GM18951 (cell line): ENCODE measurements around the gene DOCK3.

Experiments
- POLR2A ChIP-seq: IDR thresholded peaks from 4 replicates; pipeline ENCODE4 v1.6.1; 2011; ENCODE audit warnings: mild to moderate bottlenecking; ENCODE audit not compliant: insufficient read length, insufficient read depth; ENCODE audit errors: extremely low read depth
- in situ Hi-C: fragments of 300-500 bp; cut with MboI; formaldehyde crosslinking; loops from one replicate; pipeline ENCODE4 v1.12.0; 2022; ENCODE audit warnings: low sequenced_read_pairs, mixed read lengths, inconsistent platforms; ENCODE audit not compliant: unreplicated experiment

DOCK3 gene

DNA sequence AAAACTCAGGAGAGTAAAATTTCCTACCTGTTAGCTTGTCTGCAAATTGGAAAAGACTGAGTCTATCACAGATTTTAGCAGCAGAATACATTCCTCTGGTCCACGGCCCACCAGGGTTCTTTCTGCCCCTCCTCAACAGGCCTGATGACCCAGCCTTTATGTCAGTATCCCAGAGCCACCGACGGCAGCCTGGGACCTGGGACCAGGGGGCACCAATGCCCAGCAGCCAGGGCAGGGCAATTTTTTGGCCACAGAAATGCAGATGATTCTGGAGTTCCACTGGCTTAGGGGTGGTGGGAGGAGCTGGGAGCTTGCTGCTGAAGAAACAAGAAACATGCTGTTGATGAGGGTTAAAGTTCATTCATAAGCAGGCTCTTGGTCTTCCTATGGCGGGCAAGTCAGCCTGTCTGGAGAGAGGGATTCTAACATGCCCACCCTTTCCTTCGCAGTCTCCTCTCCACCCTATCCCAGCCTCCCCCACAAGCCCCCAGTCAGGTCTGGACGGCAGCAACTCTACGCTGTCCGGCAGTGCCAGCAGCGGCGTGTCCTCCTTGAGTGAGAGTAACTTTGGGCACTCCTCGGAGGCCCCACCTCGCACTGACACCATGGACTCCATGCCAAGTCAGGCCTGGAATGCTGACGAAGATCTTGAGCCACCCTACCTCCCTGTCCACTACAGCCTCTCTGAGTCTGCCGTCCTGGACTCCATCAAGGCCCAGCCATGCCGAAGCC is 706.0 kb downstream of the DOCK3 start:
- in situ Hi-C loops: loop anchor here (25.0 kb wide), 1 partner anchor 768 kb away; the partner anchor contains the start of genes CISH and MAPKAPK3
- no peak for TF ChIP-seq POLR2A

DNA sequence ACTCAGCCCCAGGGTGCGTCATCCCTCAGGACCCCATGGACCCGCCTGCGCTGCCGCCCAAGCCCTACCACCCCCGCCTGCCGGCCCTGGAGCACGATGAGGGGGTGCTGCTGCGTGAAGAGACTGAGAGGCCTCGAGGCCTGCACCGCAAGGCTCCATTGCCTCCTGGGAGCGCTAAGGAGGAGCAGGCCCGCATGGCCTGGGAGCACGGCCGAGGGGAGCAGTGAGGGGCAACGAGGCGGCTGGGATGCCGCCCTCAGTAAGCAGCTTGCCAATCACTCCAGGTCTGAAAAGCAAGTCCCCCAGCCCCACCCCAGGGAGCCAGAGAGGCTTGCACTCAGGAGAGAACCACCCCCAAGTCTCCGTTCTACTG is 706.6 kb downstream of the DOCK3 start:
- in situ Hi-C loops: loop anchor here (25.0 kb wide), 1 partner anchor 769 kb away; the partner anchor contains the start of genes CISH and MAPKAPK3
- TF ChIP-seq POLR2A: no peak

DNA sequence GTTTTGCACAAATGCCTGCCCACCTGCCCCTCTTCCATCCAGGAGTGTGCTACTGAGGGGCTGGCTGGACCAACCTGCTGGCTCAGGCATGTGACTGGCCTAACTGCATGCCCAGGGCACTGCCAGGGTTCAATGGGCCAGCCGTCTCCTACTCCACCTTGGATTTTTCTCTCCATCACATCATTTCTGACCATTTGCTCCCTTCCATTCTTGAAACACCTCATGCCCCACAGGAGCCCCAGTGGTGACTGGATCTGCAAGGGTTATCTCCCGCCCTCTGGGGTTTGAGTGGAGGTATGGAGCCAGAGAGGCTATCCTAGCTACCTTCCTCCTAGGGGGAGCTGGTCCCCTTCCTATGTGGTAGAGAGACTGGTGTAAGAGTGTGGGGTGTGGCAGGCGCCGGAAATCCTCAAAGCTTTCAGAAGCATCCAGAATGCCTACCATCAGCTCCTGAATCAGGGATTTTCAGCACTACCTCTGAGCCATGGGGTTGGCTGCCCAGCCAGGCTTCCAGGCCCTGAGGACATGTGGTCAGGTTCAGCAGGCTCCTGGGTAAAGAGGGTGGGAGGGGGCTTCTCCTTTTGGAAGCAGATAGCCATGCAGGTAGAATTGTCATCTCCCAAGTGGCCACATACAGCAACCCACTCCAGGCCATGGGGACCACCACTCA is 707.5 kb downstream of the DOCK3 start:
- in situ Hi-C loops: loop anchor here (25.0 kb wide), 1 partner anchor 770 kb away; the partner anchor contains the start of genes CISH and MAPKAPK3

DNA sequence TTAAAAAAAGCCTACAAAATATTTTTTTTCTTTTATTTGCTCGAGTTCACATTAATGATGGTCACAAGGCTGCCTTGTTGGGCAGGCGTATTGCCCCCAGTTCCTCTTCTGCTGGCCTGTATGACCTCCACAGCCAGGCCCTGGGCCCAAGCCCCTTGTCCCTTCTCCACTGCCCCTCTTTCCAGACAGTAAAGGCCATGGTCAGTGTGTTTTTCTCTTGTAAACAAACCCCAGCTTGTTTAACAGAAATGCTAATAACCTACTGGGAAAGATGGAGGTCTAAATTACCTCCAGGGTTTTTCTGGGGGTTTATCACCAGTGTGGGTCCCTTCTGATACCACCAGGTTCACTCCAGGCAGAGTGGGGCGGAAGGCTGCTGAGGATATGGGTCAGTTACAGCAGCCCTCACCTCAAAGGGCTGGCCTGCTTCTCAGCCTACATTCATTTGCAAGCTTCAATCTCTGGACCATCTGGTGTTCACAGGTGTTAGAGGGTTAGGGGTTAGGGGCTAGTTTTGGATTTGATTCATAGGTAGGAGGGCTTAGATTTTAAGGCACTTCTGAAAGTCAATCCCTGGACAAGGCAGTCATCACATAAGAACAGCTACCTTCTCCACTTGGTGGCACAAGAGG is 708.3 kb downstream of the DOCK3 start:
- TF ChIP-seq POLR2A: no peak
- in situ Hi-C loops: loop anchor here (25.0 kb wide), 1 partner anchor 771 kb away; the partner anchor contains the start of genes CISH and MAPKAPK3

More for the DNA sequence above, 707.5 kb downstream of the DOCK3 start:
- TF ChIP-seq POLR2A: no peak

DNA sequence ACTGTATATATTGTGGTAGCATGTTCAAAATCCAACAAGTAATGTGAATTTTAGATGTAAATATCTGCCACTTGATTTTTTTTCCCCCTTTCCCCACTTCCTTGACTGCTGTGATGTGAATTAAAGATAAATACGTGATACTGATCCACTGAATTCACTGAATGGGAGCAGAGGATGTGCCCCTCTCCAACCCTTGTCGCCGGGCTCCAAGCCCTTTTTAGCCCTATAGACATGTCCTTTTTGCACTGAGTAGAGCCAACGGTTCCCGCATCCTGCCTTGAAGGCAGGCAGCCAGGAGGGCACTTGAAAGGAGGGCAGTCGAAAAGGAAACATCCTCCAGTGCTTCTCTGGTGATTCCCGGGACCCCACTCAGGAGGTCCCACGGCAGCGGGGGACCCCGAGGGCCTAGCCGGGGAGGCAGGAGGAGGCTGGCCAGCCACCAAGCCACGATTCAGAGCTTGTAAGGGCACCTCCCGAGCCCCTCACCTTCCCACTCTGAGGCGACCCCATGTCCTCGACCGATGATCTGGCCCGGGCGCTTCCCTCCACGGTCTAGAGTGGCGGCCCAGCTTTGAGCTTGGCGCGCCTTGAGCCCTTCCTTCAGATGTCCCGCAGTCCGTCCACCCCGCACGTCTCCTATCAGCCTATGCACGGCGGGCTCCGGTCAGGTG is 709.5 kb downstream of the DOCK3 start:
- in situ Hi-C loops: loop anchor here (25.0 kb wide), 1 partner anchor 772 kb away; the partner anchor contains the start of genes CISH and MAPKAPK3
- TF ChIP-seq POLR2A: no peak

DNA sequence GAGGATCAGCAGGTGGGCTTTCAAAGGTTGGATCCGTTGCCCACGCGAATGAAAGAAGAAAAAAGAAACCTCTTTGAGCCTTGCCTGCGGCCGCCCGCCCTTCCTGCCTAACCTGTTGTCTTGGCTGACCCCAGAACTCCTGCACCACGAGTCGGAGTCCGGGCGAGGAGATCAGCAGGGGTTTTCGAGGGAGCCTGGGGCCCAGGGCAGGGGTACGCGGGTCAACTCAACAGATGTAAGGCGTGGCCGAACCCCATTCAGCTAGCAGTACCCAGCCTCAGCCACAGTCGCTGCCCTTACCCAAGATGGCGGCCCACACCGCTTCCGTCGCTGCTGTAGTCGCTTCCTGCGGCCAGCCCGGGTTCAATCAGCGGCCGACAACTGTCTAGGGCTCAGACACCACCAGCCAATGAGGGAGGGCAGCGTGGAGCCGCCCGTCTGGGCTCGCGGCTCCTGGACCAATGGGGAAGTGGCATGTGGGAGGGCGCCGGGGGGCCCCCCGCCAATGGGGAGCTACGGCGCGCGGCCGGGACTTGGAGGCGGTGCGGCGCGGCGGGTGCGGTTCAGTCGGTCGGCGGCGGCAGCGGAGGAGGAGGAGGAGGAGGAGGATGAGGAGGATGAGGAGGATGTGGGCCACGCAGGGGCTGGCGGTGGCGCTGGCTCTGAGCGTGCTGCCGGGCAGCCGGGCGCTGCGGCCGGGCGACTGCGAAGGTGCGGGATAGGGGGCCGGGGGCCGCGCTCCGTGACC is 710.2 kb downstream of the DOCK3 start, which contains the start of gene MANF:
Gene MANF, plus strand, starts transcription at position 566 of the 748 bp plus-strand sequence. Its CDS starts 52 bp downstream, at position 618.
- peak; percentile 96 for TF ChIP-seq POLR2A
- in situ Hi-C loops: loop anchor here (25.0 kb wide), 1 partner anchor 773 kb away; the partner anchor contains the start of genes CISH and MAPKAPK3

DNA sequence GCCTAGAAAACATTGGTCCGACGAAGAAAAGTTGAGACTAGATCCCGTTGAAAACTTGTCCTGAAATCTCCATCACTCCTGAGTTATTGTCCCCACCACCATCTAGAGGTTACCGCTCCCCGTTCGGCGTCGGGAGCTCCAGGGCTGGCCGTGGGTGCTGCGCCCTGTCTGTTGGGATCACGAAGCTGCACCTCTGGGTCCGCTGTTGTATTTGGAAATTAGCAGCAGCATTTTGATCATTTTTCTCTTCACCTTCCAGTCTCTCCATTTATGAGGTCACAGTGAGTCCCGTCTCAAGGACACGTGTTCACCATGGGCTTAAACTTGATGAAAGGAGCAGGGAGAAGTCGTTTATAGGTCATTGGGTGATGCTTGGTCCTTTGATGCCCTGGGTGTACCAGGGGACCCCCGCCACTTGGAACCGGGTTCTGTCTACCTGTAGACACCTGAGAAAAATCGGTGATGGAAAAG is 710.9 kb downstream of the DOCK3 start:
- peak; percentile 3 for TF ChIP-seq POLR2A
- in situ Hi-C loops: loop anchor here (25.0 kb wide), 1 partner anchor 773 kb away; the partner anchor contains the start of genes CISH and MAPKAPK3

DNA sequence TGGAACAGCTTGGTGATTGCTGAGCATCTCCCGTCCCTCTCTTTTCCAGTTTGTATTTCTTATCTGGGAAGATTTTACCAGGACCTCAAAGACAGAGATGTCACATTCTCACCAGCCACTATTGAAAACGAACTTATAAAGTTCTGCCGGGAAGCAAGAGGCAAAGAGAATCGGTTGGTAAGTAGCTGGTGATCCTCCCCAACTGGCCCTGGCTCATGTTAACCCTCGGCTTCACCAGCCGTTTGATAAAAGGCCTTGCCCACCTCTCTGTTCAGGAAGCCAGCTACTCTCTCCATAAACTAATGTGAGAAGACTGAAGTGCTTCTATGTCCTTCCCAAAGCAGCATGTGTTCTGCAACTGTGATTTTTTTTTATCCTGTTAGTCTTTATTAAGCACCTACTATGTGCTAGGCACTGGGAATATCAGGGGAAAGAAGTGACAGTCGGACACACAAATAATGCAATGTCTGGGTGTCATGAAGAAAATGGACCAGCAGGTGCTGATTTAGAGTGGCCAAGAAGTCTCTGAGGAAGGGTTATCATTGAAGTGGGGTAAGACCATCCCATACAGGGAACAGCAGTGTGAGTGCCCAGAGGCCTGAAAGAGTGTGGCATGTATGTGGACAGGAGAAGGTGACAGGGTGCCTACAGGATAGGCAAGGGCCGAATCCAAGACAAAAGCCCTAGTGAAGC is 711.6 kb downstream of the DOCK3 start:
- TF ChIP-seq POLR2A: no peak
- in situ Hi-C loops: loop anchor here (25.0 kb wide), 1 partner anchor 774 kb away; the partner anchor contains the start of genes CISH and MAPKAPK3

DNA sequence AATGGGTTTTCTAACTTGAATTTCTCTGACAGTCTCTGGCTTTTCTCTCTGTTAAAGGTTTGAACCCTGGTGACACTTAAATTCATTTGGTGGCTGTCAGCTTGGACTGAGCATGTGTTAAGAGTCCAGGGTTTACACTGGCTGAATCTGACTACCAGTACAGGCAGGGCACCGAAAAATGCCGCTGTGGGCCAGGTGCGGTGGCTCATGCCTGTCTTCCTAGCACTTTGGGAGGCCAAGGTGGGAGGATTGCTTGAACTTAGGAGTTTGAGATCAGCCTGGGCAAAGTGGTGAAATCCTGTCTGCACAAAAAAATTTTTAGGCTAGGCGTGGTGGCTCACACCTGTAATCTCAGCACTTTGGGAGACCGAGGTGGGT is 712.1 kb downstream of the DOCK3 start:
- no peak for TF ChIP-seq POLR2A
- in situ Hi-C loops: loop anchor here (25.0 kb wide), 1 partner anchor 775 kb away; the partner anchor contains the start of genes CISH and MAPKAPK3

DNA sequence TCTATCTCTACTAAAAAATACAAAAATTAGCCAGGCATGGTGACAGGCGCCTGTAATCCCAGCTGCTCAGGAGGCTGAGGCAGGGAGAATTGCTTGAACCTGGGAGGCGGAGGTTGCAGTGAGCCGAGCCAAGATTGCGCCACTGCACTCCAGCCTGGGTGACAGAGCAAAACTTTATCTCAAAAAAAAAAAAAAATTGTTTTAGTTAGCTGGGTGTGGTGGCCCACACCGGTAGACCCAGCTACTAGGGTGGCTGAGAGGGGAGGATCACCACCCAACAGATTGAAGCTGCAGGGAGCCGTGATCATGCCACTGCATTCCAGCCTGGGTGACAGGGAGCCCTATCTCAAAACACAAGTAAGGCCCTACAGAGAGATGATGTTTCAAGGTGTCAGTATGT is 712.6 kb downstream of the DOCK3 start:
- in situ Hi-C loops: loop anchor here (25.0 kb wide), 1 partner anchor 775 kb away; the partner anchor contains the start of genes CISH and MAPKAPK3

DNA sequence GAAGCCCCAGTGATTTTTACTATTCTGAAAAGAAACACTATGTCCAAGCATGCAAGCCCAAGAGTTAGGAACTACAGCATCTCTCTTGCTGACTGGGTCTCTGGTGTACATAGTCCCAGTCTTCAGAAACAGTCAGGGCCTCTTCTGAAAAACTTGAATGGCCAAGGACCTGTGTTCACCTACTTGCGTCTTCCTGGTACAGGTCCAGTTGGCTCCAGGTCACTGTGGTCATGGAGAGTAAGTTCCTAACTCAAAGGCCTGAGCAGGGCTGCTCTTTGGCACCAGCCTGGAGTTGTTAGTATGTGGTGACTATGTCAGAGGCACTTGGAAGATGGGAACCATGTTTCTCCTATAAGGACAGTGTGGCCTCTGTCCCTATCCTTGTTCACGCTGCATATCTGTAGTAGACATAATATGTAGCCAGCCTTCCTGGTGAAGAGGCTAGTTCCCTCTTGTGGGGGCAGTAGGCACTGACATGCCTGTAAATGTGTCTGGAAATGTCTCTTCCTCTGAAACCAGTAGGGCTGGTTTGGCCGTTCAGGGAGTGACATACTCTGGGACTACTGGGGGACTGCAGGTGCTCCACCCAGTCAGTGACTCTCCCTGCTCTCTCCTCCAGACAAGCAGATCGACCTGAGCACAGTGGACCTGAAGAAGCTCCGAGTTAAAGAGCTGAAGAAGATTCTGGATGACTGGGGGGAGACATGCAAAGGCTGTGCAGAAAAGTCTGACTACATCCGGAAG is 713.7 kb downstream of the DOCK3 start:
- in situ Hi-C loops: loop anchor here (25.0 kb wide), 1 partner anchor 776 kb away; the partner anchor contains the start of genes CISH and MAPKAPK3

More for the DNA sequence above, 713.7 kb downstream of the DOCK3 start:
- TF ChIP-seq POLR2A: peak; percentile 8
